Endothelial cell (in vitro differentiated cells): ENCODE data around the gene EHD1. TPM values are rescaled to one million over a fixed set of nuclear protein-coding genes. Genes with fewer than 3 reads are reported as not detected.

Experiments used
- DNase-seq: peaks from one replicate; pipeline ENCODE4 v3.0.0; 2021; ENCODE audit warnings: low spot score
- H3K27ac Mint-ChIP-seq: one replicate; pipeline ENCODE4 v1.8.0; 2021; ENCODE audit warnings: mixed read lengths, inconsistent platforms; ENCODE audit not compliant: unreplicated experiment
- H3K27me3 Mint-ChIP-seq: one replicate; pipeline ENCODE4 v1.8.0; 2021; ENCODE audit warnings: mild to moderate bottlenecking, moderate library complexity, mixed read lengths, inconsistent platforms; ENCODE audit not compliant: unreplicated experiment
- H3K36me3 Mint-ChIP-seq: one replicate; pipeline ENCODE4 v1.8.0; 2021; ENCODE audit warnings: mild to moderate bottlenecking, low read depth, mixed read lengths, inconsistent platforms; ENCODE audit not compliant: unreplicated experiment
- H3K4me1 Mint-ChIP-seq: one replicate; pipeline ENCODE4 v1.8.0; 2021; ENCODE audit warnings: mild to moderate bottlenecking, mixed read lengths, inconsistent platforms; ENCODE audit not compliant: unreplicated experiment
- H3K4me3 Mint-ChIP-seq: one replicate; pipeline ENCODE4 v1.8.0; 2021; ENCODE audit warnings: mild to moderate bottlenecking, mixed read lengths, inconsistent platforms; ENCODE audit not compliant: unreplicated experiment
- H3K9me3 Mint-ChIP-seq: one replicate; pipeline ENCODE4 v1.8.0; 2021; ENCODE audit warnings: mixed read lengths, inconsistent platforms; ENCODE audit not compliant: unreplicated experiment
- microRNA-seq: library from miRNA; unstranded; fragments of <30 nt; microRNA quantifications from one replicate; pipeline ENCODE4, GENCODE V29; 2020; ENCODE audit not compliant: unreplicated experiment
- total RNA-seq: library from RNA; stranded (reverse); fragmentation: NEBNext Ultra II Directional; extraction: Animal tissue kit (Norgen Biotek cat#: 25700); gene quantifications from one replicate; pipeline ENCODE4 v1.2.1, GENCODE V29; 2021; ENCODE audit not compliant: unreplicated experiment
- TF ChIP-seq, protein P1 (sequence below): fragments of 200-600 bp; sonication (generic); IDR thresholded peaks from one replicate; pipeline ENCODE4 v1.5.0; 2021; ENCODE audit warnings: antibody characterized with exemption; ENCODE audit not compliant: unreplicated experiment

The EHD1 gene
- total RNA-seq, 1 donor from 2014 or later, result 84.0 TPM

GRCh38 chr11:64803846-64804345 is 74.5 kb downstream of the EHD1 start:
- Mint-ChIP-seq H3K4me3 (peak overlapping the region; percentile 94), H3K27ac (peak overlapping the region; percentile 95), H3K36me3 (peaks cover 28% of the 10 kb centered on the region), H3K27me3 (peaks cover 21% of the 10 kb centered on the region), H3K9me3 (no peaks in the 10 kb centered on the region), H3K4me1 (peaks cover 20% of the 10 kb centered on the region)
- TF ChIP-seq, protein P1, sequence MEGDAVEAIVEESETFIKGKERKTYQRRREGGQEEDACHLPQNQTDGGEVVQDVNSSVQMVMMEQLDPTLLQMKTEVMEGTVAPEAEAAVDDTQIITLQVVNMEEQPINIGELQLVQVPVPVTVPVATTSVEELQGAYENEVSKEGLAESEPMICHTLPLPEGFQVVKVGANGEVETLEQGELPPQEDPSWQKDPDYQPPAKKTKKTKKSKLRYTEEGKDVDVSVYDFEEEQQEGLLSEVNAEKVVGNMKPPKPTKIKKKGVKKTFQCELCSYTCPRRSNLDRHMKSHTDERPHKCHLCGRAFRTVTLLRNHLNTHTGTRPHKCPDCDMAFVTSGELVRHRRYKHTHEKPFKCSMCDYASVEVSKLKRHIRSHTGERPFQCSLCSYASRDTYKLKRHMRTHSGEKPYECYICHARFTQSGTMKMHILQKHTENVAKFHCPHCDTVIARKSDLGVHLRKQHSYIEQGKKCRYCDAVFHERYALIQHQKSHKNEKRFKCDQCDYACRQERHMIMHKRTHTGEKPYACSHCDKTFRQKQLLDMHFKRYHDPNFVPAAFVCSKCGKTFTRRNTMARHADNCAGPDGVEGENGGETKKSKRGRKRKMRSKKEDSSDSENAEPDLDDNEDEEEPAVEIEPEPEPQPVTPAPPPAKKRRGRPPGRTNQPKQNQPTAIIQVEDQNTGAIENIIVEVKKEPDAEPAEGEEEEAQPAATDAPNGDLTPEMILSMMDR, result no peak
- DNase-seq, result no peak

- peak; percentile 94 for DNase-seq
- H3K27ac Mint-ChIP-seq, result peak within 1 kb of the TSS; percentile 95
- no peaks in the 10 kb centered on the region for H3K9me3 Mint-ChIP-seq
- TF ChIP-seq, protein P1, result no peak
- H3K4me1 Mint-ChIP-seq, result peaks cover 24% of the 10 kb centered on the region
- peaks cover 23% of the 10 kb centered on the region for H3K27me3 Mint-ChIP-seq
- peak within 1 kb of the TSS; percentile 94 for H3K4me3 Mint-ChIP-seq
- H3K36me3 Mint-ChIP-seq, result peaks cover 32% of the 10 kb centered on the region
These were observed 75.1 kb downstream of the EHD1 start, which contains the start of gene MAP4K2 for GRCh38 chr11:64803158-64803845. Gene MAP4K2 (minus strand): TSS chr11:64803214. CDS start chr11:64803149, 65 bp downstream.

DNA sequence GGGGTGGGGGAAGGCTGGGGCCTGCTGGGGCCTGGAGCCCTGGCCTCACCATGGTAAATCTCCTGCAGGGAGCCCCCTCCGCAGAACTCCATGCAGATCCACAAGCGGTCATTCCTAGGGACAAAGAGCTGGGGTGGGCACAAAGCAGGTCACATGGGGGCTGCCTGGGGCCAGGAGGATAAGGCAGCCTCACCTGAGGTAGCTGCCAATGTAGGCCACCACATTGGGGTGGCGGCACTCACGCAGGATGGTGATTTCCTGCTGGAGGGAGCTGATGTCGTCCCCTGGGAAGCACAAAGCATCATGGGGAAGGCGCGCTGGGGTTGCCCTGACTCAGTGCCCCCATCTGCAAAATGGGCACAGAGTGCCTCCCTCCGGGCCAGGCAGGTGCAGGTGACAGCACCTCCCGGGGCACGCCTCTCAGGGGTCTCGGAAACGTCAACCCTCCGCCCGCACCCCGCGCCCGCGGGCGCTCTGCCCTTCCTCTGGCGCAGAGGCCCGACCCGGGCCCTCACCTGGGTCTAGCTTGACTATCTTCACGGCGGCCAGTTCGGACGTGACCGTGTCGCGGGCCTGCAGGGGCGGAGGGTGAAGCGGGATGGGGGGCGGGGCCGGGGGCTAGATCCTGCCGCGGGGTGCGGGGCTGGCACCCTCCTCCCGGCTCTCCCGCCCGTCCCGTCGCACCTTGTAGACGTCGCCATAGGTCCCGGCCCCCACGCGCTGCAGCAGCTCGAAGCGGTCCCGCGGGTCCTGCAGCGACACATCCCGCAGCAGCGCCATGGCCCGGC is 75.9 kb downstream of the EHD1 start:
- peak overlapping the region; percentile 90 for H3K4me3 Mint-ChIP-seq
- H3K27me3 Mint-ChIP-seq, result peaks cover 22% of the 10 kb centered on the region
- DNase-seq, result no peak
- no peaks in the 10 kb centered on the region for H3K9me3 Mint-ChIP-seq
- peaks cover 32% of the 10 kb centered on the region for H3K36me3 Mint-ChIP-seq
- TF ChIP-seq, protein P1, result no peak
- H3K27ac Mint-ChIP-seq, result no peak overlapping the region
- H3K4me1 Mint-ChIP-seq, result peaks cover 24% of the 10 kb centered on the region

Small RNAs within 50 kb of the gene (microRNA-seq; reads per million reads assigned to microRNA genes)
- 0.21 reads per million for gene MIR6749
- 1.6 reads per million, percentile 24 among the genes with 10 or more reads in this experiment for gene MIR6750

Other genes starting within 250 kb of the EHD1 start
- 11.5 TPM for gene NRXN2, start 155.4 kb downstream of the EHD1 start, total RNA-seq
- gene RASGRP2, start 134.5 kb downstream of the EHD1 start, total RNA-seq, result 139 TPM
- 0.26 TPM for gene PYGM, start 118.6 kb downstream of the EHD1 start, total RNA-seq
- gene SF1, start 100.1 kb downstream of the EHD1 start, total RNA-seq, result 322 TPM
- 202 TPM for gene MAP4K2, start 75.4 kb downstream of the EHD1 start, total RNA-seq
- 56.3 TPM for gene MEN1, start 68.1 kb downstream of the EHD1 start, total RNA-seq
- gene CDC42BPG, start 34.0 kb downstream of the EHD1 start, total RNA-seq, result 4.1 TPM
- 22.4 TPM for gene ATG2A, start 38.6 kb upstream of the EHD1 start, total RNA-seq
- 13.3 TPM for gene PPP2R5B, start 46.1 kb upstream of the EHD1 start, total RNA-seq
- not detected for gene GPHA2, start 57.3 kb upstream of the EHD1 start, total RNA-seq
- not detected for gene MAJIN, start 93.5 kb upstream of the EHD1 start, total RNA-seq
- not detected for gene BATF2, start 118.3 kb upstream of the EHD1 start, total RNA-seq
- 66.4 TPM for gene ARL2, start 135.5 kb upstream of the EHD1 start, total RNA-seq
- 19.4 TPM for gene SNX15, start 148.8 kb upstream of the EHD1 start, total RNA-seq
- 4.8 TPM for gene SAC3D1, start 162.6 kb upstream of the EHD1 start, total RNA-seq
- not detected for gene NAALADL1, start 179.9 kb upstream of the EHD1 start, total RNA-seq
- gene CDCA5, start 205.4 kb upstream of the EHD1 start, total RNA-seq, result 14.8 TPM
- gene ZFPL1, start 205.6 kb upstream of the EHD1 start, total RNA-seq, result 25.9 TPM
- gene VPS51, start 217.6 kb upstream of the EHD1 start, total RNA-seq, result 161 TPM
- gene TM7SF2, start 233.3 kb upstream of the EHD1 start, total RNA-seq, result 35.6 TPM
- 6.0 TPM for gene ZNHIT2, start 239.1 kb upstream of the EHD1 start, total RNA-seq
- 998 TPM for gene FAU, start 243.5 kb upstream of the EHD1 start, total RNA-seq
- gene MRPL49, start 243.7 kb upstream of the EHD1 start, total RNA-seq, result 40.2 TPM